ENCODE results near the gene IGSF5. TPM values are rescaled to one million over a fixed set of nuclear protein-coding genes. Genes with fewer than 3 reads are reported as not detected.

Gene IGSF5
- total RNA-seq, 2 experiments from 2014 or later, result not detected

DNA sequence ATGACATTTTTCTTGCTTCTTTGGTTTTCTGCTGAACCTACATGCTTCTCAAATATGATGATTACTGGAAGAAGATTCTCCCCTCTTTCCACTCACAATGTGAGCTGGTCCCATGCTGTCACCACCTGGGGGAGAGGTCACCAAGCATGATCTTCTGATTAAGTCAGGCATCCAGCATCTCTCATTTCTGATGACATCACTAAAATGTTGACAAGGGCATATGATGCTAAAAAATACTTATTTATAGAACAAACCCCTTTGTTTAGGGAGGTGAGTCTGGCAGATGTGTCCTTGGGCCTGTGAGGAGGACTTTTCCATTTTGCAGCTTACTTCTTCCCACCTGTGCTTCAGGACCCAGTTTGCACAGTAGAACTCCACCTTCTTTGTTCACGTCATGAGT lies 80.3 kb downstream of the IGSF5 start:
- H4K20me1 ChIP-seq (ENCODE audit: insufficient read depth, low read length), result no peaks in the 10 kb centered on the region
- H3K4me1 ChIP-seq (ENCODE audit: insufficient read depth, low read length, poor library complexity, severe bottlenecking), result no peaks in the 10 kb centered on the region
- no peaks in the 10 kb centered on the region for H3K9me2 ChIP-seq (ENCODE audit: insufficient read depth, low read length)
- no peaks in the 10 kb centered on the region for H3K9me3 ChIP-seq (ENCODE audit: low read length)
- H2AFZ ChIP-seq (ENCODE audit: low read length), result no peak overlapping the region
- TF ChIP-seq, protein P1, sequence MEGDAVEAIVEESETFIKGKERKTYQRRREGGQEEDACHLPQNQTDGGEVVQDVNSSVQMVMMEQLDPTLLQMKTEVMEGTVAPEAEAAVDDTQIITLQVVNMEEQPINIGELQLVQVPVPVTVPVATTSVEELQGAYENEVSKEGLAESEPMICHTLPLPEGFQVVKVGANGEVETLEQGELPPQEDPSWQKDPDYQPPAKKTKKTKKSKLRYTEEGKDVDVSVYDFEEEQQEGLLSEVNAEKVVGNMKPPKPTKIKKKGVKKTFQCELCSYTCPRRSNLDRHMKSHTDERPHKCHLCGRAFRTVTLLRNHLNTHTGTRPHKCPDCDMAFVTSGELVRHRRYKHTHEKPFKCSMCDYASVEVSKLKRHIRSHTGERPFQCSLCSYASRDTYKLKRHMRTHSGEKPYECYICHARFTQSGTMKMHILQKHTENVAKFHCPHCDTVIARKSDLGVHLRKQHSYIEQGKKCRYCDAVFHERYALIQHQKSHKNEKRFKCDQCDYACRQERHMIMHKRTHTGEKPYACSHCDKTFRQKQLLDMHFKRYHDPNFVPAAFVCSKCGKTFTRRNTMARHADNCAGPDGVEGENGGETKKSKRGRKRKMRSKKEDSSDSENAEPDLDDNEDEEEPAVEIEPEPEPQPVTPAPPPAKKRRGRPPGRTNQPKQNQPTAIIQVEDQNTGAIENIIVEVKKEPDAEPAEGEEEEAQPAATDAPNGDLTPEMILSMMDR (conservative IDR thresholded peaks at IDR 0.05; ENCODE audit: low read length), result no peak
- TF ChIP-seq EZH2phosphoT487 (IDR thresholded peaks at IDR 0.05; ENCODE audit: borderline replicate concordance, low read depth, low read length), result no peak
- no TSS peak for BruUV-seq (replicated peaks)
- no peak overlapping the region for H3K4me2 ChIP-seq (ENCODE audit: low read length)
- no peaks in the 10 kb centered on the region for H3K79me2 ChIP-seq (ENCODE audit: insufficient read depth, low read depth, low read length)
- CTCF ChIA-PET (ENCODE audit: unreplicated experiment), result no interaction called here
- H3K27ac ChIP-seq (ENCODE audit: low read depth, low read length, poor library complexity, severe bottlenecking), result no peak overlapping the region
- POLR2A ChIA-PET, result no interaction called here
- no peak overlapping the region for H3K4me3 ChIP-seq (ENCODE audit: low read depth, low read length, poor library complexity, severe bottlenecking)
- H3K36me3 ChIP-seq (ENCODE audit: insufficient read depth, low read length), result no peaks in the 10 kb centered on the region
- DNase-seq (ENCODE audit: low spot score), result no peak
- intact Hi-C loops (cut with micrococcal nuclease; ENCODE audit: unreplicated experiment), result no loop called here

DNA sequence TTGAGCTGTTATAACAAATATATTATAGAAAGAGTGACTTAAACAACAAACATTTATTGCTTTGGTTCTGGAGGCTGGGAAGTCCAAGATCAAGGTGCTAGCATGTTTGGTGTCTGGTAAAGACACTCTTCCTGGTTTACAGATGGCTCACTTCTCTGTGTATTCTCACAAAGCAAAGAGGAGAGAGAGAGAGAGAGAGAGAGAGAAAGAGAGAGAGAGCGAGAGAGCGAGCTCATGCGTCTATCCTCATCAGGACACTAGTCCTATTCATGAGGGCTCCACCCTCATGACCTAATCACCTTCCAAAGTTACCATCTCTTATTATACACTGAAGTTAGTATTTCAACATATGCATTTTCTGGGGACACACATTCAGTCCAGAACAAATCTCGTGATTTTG lies 89.6 kb downstream of the IGSF5 start:
- ChIA-PET POLR2A (no interaction called here), CTCF (ENCODE audit: unreplicated experiment) (no interaction called here)
- Histone ChIP-seq H3K4me1 (ENCODE audit: insufficient read depth, low read length, poor library complexity, severe bottlenecking) (no peaks in the 10 kb centered on the region), H3K4me3 (ENCODE audit: low read depth, low read length, poor library complexity, severe bottlenecking) (no peak overlapping the region), H4K20me1 (ENCODE audit: insufficient read depth, low read length) (no peaks in the 10 kb centered on the region), H3K9me2 (ENCODE audit: insufficient read depth, low read length) (no peaks in the 10 kb centered on the region), H3K27ac (ENCODE audit: low read depth, low read length, poor library complexity, severe bottlenecking) (no peak overlapping the region), H2AFZ (ENCODE audit: low read length) (no peak overlapping the region), H3K4me2 (ENCODE audit: low read length) (no peak overlapping the region), H3K9me3 (ENCODE audit: low read length) (no peaks in the 10 kb centered on the region), H3K36me3 (ENCODE audit: insufficient read depth, low read length) (no peaks in the 10 kb centered on the region), H3K79me2 (ENCODE audit: insufficient read depth, low read depth, low read length) (no peaks in the 10 kb centered on the region)
- no peak for DNase-seq (ENCODE audit: low spot score)
- intact Hi-C loops (cut with micrococcal nuclease; ENCODE audit: unreplicated experiment), result no loop called here
- TF ChIP-seq, protein P1 (conservative IDR thresholded peaks at IDR 0.05; ENCODE audit: low read length), result no peak
- TF ChIP-seq EZH2phosphoT487 (IDR thresholded peaks at IDR 0.05; ENCODE audit: borderline replicate concordance, low read depth, low read length), result no peak
- no TSS peak for BruUV-seq (replicated peaks)

DNA sequence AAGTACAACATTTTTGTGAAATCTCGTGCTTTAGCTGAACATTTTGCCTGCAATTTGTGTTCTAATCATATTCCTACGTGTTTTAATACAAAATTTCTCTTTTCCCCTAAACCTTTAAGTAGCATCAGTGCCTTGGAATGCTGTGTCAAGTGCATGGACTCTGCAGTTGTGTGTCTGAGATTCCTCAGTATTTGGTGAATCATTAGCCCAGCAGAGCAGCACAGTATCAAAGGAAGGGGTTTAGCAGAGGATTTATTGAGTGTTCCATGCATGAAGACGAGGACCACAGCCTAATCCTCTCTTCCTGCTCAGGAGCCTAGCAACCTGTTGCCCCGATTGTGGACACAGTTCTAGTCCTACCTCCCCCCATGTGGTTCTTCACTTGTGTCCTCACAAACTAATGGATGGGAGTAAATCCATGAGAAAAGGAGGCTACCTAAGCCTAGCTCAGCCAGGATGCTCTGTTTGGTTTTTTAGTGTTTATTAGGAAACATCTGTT lies 92.9 kb downstream of the IGSF5 start:
- CTCF ChIA-PET (ENCODE audit: unreplicated experiment), result no interaction called here
- BruUV-seq (replicated peaks), result no TSS peak
- H4K20me1 ChIP-seq (ENCODE audit: insufficient read depth, low read length), result no peaks in the 10 kb centered on the region

More for the DNA sequence above, 92.9 kb downstream of the IGSF5 start:
- Histone ChIP-seq H3K79me2 (ENCODE audit: insufficient read depth, low read depth, low read length) (no peaks in the 10 kb centered on the region), H3K36me3 (ENCODE audit: insufficient read depth, low read length) (no peaks in the 10 kb centered on the region), H3K27ac (ENCODE audit: low read depth, low read length, poor library complexity, severe bottlenecking) (no peak overlapping the region), H3K9me3 (ENCODE audit: low read length) (no peaks in the 10 kb centered on the region), H3K4me3 (ENCODE audit: low read depth, low read length, poor library complexity, severe bottlenecking) (no peak overlapping the region), H3K4me2 (ENCODE audit: low read length) (no peak overlapping the region), H2AFZ (ENCODE audit: low read length) (no peak overlapping the region), H3K4me1 (ENCODE audit: insufficient read depth, low read length, poor library complexity, severe bottlenecking) (no peaks in the 10 kb centered on the region), H3K9me2 (ENCODE audit: insufficient read depth, low read length) (no peaks in the 10 kb centered on the region)
- TF ChIP-seq, protein P1 (conservative IDR thresholded peaks at IDR 0.05; ENCODE audit: low read length), result no peak
- no peak for TF ChIP-seq EZH2phosphoT487 (IDR thresholded peaks at IDR 0.05; ENCODE audit: borderline replicate concordance, low read depth, low read length)
- POLR2A ChIA-PET, result no interaction called here
- intact Hi-C loops (cut with micrococcal nuclease; ENCODE audit: unreplicated experiment), result no loop called here
- no peak for DNase-seq (ENCODE audit: low spot score)
